Measurements from ENCODE around the gene IFI27L1. TPM values are rescaled to one million over a fixed set of nuclear protein-coding genes. Genes with fewer than 3 reads are reported as not detected.

Gene IFI27L1
- total RNA-seq, 1 donor from 2014 or later: 30.0 TPM

- TF ChIP-seq, protein P1, sequence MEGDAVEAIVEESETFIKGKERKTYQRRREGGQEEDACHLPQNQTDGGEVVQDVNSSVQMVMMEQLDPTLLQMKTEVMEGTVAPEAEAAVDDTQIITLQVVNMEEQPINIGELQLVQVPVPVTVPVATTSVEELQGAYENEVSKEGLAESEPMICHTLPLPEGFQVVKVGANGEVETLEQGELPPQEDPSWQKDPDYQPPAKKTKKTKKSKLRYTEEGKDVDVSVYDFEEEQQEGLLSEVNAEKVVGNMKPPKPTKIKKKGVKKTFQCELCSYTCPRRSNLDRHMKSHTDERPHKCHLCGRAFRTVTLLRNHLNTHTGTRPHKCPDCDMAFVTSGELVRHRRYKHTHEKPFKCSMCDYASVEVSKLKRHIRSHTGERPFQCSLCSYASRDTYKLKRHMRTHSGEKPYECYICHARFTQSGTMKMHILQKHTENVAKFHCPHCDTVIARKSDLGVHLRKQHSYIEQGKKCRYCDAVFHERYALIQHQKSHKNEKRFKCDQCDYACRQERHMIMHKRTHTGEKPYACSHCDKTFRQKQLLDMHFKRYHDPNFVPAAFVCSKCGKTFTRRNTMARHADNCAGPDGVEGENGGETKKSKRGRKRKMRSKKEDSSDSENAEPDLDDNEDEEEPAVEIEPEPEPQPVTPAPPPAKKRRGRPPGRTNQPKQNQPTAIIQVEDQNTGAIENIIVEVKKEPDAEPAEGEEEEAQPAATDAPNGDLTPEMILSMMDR (IDR thresholded peaks at IDR 0.05): no peak
- no peaks in the 10 kb centered on the region for H3K36me3 Mint-ChIP-seq (ENCODE audit: unreplicated experiment)
- H3K4me3 Mint-ChIP-seq (ENCODE audit: unreplicated experiment): no peak overlapping the region
- H3K27ac Mint-ChIP-seq (ENCODE audit: unreplicated experiment): no peak overlapping the region
- no peak for DNase-seq (ENCODE audit: extremely low spot score, unreplicated experiment)
- peaks cover 9% of the 10 kb centered on the region for H3K4me1 Mint-ChIP-seq (ENCODE audit: unreplicated experiment)
- H3K27me3 Mint-ChIP-seq (ENCODE audit: unreplicated experiment): peaks cover 11% of the 10 kb centered on the region
- H3K9me3 Mint-ChIP-seq (ENCODE audit: unreplicated experiment): no peaks in the 10 kb centered on the region
Observed at GRCh38 chr14:94114589-94115057, 33.5 kb downstream of the IFI27L1 start.

GRCh38 chr14:94115058-94115591 lies 34.0 kb downstream of the IFI27L1 start:
- Mint-ChIP-seq H3K27me3 (ENCODE audit: unreplicated experiment) (peaks cover 11% of the 10 kb centered on the region), H3K36me3 (ENCODE audit: unreplicated experiment) (no peaks in the 10 kb centered on the region), H3K27ac (ENCODE audit: unreplicated experiment) (no peak overlapping the region), H3K4me1 (ENCODE audit: unreplicated experiment) (peaks cover 9% of the 10 kb centered on the region), H3K9me3 (ENCODE audit: unreplicated experiment) (no peaks in the 10 kb centered on the region), H3K4me3 (ENCODE audit: unreplicated experiment) (no peak overlapping the region)
- TF ChIP-seq, protein P1 (IDR thresholded peaks at IDR 0.05): no peak
- no peak for DNase-seq (ENCODE audit: extremely low spot score, unreplicated experiment)

DNA sequence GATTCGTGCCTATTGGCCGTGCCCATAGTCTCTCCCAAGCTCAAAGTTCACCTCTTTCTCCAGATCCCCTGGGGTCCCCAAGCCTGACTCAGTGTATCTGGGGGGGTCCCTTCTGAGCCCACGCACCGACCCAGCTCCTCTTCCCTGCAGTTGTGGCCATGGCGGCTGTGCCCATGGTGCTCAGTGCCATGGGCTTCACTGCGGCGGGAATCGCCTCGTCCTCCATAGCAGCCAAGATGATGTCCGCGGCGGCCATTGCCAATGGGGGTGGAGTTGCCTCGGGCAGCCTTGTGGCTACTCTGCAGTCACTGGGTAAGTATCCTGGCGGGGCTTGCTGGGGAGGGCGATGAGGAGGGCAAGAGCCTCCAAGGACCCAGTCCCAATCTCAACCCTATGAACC lies 34.5 kb downstream of the IFI27L1 start:
- TF ChIP-seq, protein P1 (IDR thresholded peaks at IDR 0.05): no peak
- no peak overlapping the region for H3K27ac Mint-ChIP-seq (ENCODE audit: unreplicated experiment)
- peaks cover 2% of the 10 kb centered on the region for H3K9me3 Mint-ChIP-seq (ENCODE audit: unreplicated experiment)
- no peak overlapping the region for H3K4me3 Mint-ChIP-seq (ENCODE audit: unreplicated experiment)
- H3K36me3 Mint-ChIP-seq (ENCODE audit: unreplicated experiment): no peaks in the 10 kb centered on the region
- H3K4me1 Mint-ChIP-seq (ENCODE audit: unreplicated experiment): peaks cover 8% of the 10 kb centered on the region
- H3K27me3 Mint-ChIP-seq (ENCODE audit: unreplicated experiment): peaks cover 11% of the 10 kb centered on the region
- DNase-seq (ENCODE audit: extremely low spot score, unreplicated experiment): no peak

GRCh38 chr14:94116701-94117100 lies 35.6 kb downstream of the IFI27L1 start:
- Mint-ChIP-seq H3K4me1 (ENCODE audit: unreplicated experiment) (peaks cover 18% of the 10 kb centered on the region), H3K9me3 (ENCODE audit: unreplicated experiment) (peaks cover 6% of the 10 kb centered on the region), H3K36me3 (ENCODE audit: unreplicated experiment) (no peaks in the 10 kb centered on the region), H3K4me3 (ENCODE audit: unreplicated experiment) (no peak overlapping the region), H3K27ac (ENCODE audit: unreplicated experiment) (no peak overlapping the region), H3K27me3 (ENCODE audit: unreplicated experiment) (peaks cover 11% of the 10 kb centered on the region)
- TF ChIP-seq, protein P1 (IDR thresholded peaks at IDR 0.05): no peak
- DNase-seq (ENCODE audit: extremely low spot score, unreplicated experiment): no peak

GRCh38 chr14:94117856-94118255 lies 36.7 kb downstream of the IFI27L1 start:
- TF ChIP-seq, protein P1 (IDR thresholded peaks at IDR 0.05): no peak
- H3K9me3 Mint-ChIP-seq (ENCODE audit: unreplicated experiment): peaks cover 6% of the 10 kb centered on the region
- no peak overlapping the region for H3K27ac Mint-ChIP-seq (ENCODE audit: unreplicated experiment)
- DNase-seq (ENCODE audit: extremely low spot score, unreplicated experiment): no peak
- peaks cover 23% of the 10 kb centered on the region for H3K4me1 Mint-ChIP-seq (ENCODE audit: unreplicated experiment)
- H3K36me3 Mint-ChIP-seq (ENCODE audit: unreplicated experiment): no peaks in the 10 kb centered on the region
- H3K27me3 Mint-ChIP-seq (ENCODE audit: unreplicated experiment): peaks cover 11% of the 10 kb centered on the region
- H3K4me3 Mint-ChIP-seq (ENCODE audit: unreplicated experiment): no peak overlapping the region

Data from osteocyte (in vitro differentiated cells).